IPS-20b (cell line): ENCODE data around the gene EFEMP1.

Source experiments
- H3K27ac ChIP-seq: one replicate; pipeline ENCODE4 v1.5.1; 2013; ENCODE audit warnings: low read length
- H3K27me3 ChIP-seq: 2 replicates; pipeline ENCODE4 v1.6.1; 2013; ENCODE audit warnings: mild to moderate bottlenecking, low read length, inconsistent platforms; ENCODE audit not compliant: insufficient read depth
- H3K36me3 ChIP-seq: 2 replicates; pipeline ENCODE4 v1.6.1; 2013; ENCODE audit warnings: low read depth, mild to moderate bottlenecking, inconsistent platforms, low read length, moderate library complexity; ENCODE audit not compliant: insufficient read depth
- H3K4me1 ChIP-seq: 2 replicates; pipeline ENCODE4 v1.6.1; 2013; ENCODE audit warnings: mild to moderate bottlenecking, control low read depth, inconsistent platforms, low read length, moderate library complexity; ENCODE audit not compliant: insufficient read depth
- H3K4me3 ChIP-seq: 2 replicates; pipeline ENCODE4 v1.5.1; 2013; ENCODE audit warnings: mild to moderate bottlenecking, low read length, inconsistent platforms
- H3K9ac ChIP-seq: 2 replicates; pipeline ENCODE4 v1.6.1; 2013; ENCODE audit warnings: low read depth, mild to moderate bottlenecking, inconsistent platforms, low read length, moderate library complexity
- H3K9me3 ChIP-seq: 2 replicates; pipeline ENCODE4 v1.6.1; 2013; ENCODE audit warnings: mild to moderate bottlenecking, low read depth, low read length, inconsistent platforms; ENCODE audit not compliant: insufficient read depth

EFEMP1 gene

DNA sequence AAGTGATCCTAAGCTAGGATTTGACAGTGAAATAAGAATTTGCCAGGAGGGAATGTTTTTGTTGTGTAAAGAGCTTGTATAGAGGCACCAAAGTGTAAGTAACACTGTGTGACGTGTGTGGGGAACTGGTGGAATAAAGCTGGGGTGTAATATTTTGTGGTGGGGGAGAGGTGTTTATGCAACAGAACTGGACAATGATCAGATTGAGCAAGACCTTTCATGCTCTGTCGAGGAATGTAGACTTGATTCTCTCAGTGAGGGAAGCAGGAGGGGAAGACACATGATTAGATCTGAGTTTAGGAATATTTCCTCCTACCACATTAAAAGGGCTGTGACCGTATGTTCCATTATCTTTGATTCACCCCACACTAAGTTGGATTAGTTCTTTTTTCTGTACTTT lies 43.6 kb downstream of the EFEMP1 start:
- H3K27me3 ChIP-seq, result no peaks in the 10 kb centered on the region
- no peak overlapping the region for H3K4me3 ChIP-seq
- no peaks in the 10 kb centered on the region; the same call in 1 of the 2 replicates for H3K4me1 ChIP-seq
- no peaks in the 10 kb centered on the region for H3K36me3 ChIP-seq
- no peaks in the 10 kb centered on the region for H3K9me3 ChIP-seq
- H3K27ac ChIP-seq, result no peak overlapping the region
- no peak overlapping the region for H3K9ac ChIP-seq

DNA sequence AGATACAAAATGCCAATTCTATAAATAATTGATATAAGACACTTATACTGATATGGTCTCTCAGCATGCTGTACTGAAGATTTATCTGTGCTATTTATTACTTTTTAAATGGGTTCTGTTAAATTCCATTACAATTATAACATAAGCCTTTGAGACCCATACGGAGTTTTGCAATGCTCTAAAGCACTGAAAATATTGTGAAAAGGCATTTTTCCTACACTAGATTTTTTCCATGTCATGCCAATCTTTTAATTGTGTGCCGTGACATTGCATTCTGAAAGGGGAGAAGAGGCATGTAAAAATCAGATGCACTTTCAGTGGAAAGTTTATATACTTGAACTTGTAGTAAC lies 46.5 kb downstream of the EFEMP1 start:
- Histone ChIP-seq H3K27me3 (no peaks in the 10 kb centered on the region), H3K9me3 (no peaks in the 10 kb centered on the region), H3K27ac (no peak overlapping the region), H3K4me3 (no peak overlapping the region), H3K36me3 (no peaks in the 10 kb centered on the region), H3K9ac (no peak overlapping the region), H3K4me1 (no peaks in the 10 kb centered on the region; the same call in 1 of the 2 replicates)

DNA sequence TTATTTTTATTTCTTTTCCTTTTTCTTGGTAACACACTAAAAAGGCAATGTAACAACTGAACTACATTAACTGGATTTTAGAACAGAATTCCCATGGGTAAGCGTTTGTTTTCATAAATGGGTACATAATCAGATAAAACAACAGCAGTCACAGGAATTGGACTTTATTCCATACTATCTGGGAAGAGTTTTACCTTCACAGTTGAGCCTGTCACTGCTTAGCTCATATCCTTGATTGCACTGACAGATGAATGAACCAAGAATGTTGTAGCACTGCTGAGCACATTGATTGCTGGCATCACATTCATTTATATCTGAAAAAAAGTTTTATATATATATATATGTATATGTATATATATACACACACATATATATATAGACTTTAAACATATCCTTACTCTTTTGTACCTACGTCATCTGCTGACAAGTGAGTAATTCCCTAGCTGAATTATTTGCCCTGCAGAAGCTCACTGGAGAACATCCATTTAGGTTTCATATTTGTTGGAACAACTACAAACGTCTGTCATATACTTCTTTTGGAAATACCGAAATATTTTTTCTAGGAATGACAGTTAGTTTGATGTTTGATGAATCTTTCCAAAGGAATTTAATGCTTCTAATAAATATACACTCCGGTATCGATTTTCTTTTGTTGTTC lies 47.0 kb downstream of the EFEMP1 start:
- no peaks in the 10 kb centered on the region; the same call in 1 of the 2 replicates for H3K4me1 ChIP-seq
- no peaks in the 10 kb centered on the region for H3K27me3 ChIP-seq
- no peak overlapping the region for H3K4me3 ChIP-seq
- H3K27ac ChIP-seq, result no peak overlapping the region
- H3K36me3 ChIP-seq, result no peaks in the 10 kb centered on the region
- H3K9me3 ChIP-seq, result no peaks in the 10 kb centered on the region
- H3K9ac ChIP-seq, result no peak overlapping the region

DNA sequence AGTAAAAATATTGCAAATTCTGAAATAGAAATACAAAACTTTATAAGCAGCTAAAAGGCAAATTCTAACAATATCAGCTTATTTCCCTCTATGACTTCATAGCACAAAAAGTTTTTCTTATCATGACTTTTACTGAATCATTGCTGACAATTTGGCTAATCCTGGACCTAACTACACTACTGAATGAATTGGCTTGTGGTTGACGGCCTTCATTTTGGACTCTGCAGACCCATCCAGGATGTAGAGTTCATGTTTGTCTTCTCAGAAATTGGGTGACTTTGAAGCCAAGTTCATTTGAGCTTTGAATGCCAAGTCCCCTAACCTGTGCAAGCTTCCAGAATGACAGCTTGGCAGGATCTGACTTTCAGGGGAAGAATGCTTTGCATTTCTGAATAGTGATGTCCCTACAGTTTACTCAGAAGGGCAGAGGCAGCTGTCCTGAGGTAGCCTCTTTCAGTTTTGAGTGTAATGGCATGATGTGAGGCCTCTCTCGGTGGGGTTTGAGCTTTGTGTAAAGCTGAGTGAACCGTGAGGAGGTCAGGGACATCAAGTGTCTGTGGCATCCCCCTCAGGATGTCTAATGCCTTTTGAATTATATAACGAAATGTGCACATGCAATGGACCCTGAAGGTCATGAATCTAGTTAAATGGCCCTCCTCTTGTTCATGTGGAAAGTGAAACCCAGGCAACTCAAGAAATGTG lies 48.0 kb downstream of the EFEMP1 start:
- no peak overlapping the region for H3K9ac ChIP-seq
- H3K27ac ChIP-seq, result no peak overlapping the region
- no peaks in the 10 kb centered on the region for H3K27me3 ChIP-seq
- no peaks in the 10 kb centered on the region for H3K9me3 ChIP-seq
- no peaks in the 10 kb centered on the region; the same call in 1 of the 2 replicates for H3K4me1 ChIP-seq
- no peak overlapping the region for H3K4me3 ChIP-seq
- H3K36me3 ChIP-seq, result no peaks in the 10 kb centered on the region

DNA sequence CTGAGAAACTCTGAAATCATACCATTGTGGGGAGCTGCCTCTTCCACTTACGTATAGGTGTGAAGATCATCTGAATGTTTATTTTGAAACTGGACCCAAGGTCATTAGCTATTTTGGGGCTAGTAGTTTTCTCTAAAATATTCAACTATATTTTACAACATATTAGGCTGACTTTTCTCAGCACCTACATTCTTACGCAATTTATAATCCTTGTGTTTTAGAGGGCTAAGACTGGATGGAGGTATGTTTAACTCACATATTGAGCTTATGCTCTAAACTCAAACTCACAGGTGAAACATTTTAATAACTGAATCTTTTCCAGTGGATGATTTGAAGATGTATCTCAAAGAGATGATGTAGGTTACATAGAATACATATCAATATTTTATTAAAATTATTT lies 49.2 kb downstream of the EFEMP1 start:
- H3K36me3 ChIP-seq, result no peaks in the 10 kb centered on the region
- no peak overlapping the region for H3K27ac ChIP-seq
- no peak overlapping the region for H3K9ac ChIP-seq
- no peaks in the 10 kb centered on the region for H3K9me3 ChIP-seq
- H3K4me3 ChIP-seq, result no peak overlapping the region
- H3K27me3 ChIP-seq, result no peaks in the 10 kb centered on the region
- no peaks in the 10 kb centered on the region; the same call in 1 of the 2 replicates for H3K4me1 ChIP-seq

DNA sequence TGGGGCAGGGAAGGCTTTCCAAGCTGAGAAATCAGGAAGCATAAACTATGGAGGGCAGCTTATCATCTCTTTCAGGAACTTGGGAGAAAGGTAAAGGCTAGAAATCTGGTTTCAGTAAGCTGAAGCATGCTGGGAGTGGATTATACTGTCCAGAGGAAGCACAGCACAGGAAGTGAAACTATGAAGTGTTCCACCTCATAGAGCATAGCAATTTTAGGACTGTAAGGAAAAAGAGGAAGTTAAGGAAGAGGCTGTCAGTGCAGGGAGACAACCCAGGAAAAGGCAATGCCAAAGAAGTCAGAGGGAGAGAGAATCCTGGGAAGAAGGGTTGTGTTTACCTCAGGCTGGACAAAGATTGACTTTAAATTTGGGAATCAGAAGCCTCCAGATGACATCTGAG lies 51.9 kb downstream of the EFEMP1 start:
- Histone ChIP-seq H3K9ac (no peak overlapping the region), H3K27ac (no peak overlapping the region), H3K4me1 (no peaks in the 10 kb centered on the region; the same call in 1 of the 2 replicates), H3K9me3 (no peaks in the 10 kb centered on the region), H3K4me3 (no peak overlapping the region), H3K36me3 (no peaks in the 10 kb centered on the region), H3K27me3 (no peaks in the 10 kb centered on the region)

DNA sequence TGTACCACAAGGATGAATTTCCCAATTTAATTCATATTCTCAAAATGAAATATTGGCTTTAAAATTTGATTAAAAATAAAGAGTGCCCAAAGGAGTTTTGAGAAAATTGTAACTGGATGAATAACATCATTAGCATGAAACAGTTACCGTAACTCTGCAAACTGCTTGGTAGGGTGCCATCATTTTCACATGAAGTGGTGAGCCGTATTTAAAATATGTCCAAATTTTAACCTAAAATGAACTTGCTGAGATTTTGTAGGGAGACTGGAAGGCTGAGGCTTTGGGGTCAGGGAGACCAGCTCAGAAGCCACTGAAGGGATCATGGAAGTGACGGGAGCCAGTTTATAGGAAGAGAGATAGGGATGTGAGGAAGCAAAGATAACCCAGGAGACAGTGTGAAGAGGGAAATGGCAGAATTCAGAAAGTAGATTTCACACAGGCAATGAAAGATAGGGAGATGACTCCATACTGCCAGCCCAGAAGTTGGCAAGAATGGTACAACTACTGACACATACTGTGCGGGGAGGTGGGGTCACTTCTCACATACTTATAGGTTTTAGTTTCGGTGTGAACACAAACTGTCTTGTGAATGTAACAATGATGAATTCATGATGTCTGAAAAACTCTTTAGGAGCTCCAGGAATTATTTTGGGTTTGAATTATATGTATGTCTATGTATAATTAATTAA lies 53.8 kb downstream of the EFEMP1 start:
- H3K4me3 ChIP-seq, result no peak overlapping the region
- no peak overlapping the region for H3K9ac ChIP-seq
- no peak overlapping the region for H3K27ac ChIP-seq
- no peaks in the 10 kb centered on the region for H3K36me3 ChIP-seq
- H3K9me3 ChIP-seq, result no peaks in the 10 kb centered on the region
- H3K27me3 ChIP-seq, result no peaks in the 10 kb centered on the region
- no peaks in the 10 kb centered on the region for H3K4me1 ChIP-seq

DNA sequence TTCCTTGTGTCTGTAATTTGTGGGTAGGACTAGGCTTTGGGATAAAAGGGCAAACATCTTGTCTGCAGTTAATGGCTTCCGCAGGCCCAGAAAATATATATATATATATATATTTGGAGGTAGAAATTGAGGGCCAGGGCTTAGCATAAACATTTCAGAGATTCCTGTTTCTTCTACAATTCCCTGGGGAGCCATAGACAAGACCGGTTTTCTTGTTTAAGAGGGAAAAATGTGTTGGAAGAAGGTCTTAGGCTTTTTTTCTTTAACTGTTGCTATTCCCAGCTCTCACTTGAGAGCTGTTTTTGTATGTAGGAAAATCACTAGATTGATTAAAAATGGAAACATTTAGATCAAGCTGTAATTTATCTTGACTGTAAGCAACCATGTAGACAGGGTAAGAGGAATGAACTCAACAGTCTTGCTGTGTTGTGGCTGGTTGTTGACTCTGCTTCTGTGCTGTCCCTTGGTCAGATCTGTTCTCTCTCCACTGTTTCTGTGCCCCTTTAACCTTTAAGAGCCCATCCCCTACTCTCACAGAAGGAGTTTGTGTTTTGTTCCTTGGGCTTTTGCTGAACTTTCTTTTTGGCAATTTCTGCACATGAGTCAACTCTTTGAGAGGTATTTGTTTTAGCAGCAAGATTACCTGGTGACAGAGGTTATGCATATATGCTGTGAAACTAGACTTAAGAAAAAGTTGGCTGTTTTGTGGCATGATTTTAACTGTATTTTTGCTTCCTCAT lies 58.3 kb downstream of the EFEMP1 start:
- Histone ChIP-seq H3K9me3 (no peaks in the 10 kb centered on the region), H3K27me3 (no peaks in the 10 kb centered on the region), H3K36me3 (no peaks in the 10 kb centered on the region), H3K9ac (no peak overlapping the region), H3K27ac (no peak overlapping the region), H3K4me1 (no peaks in the 10 kb centered on the region), H3K4me3 (no peak overlapping the region)

DNA sequence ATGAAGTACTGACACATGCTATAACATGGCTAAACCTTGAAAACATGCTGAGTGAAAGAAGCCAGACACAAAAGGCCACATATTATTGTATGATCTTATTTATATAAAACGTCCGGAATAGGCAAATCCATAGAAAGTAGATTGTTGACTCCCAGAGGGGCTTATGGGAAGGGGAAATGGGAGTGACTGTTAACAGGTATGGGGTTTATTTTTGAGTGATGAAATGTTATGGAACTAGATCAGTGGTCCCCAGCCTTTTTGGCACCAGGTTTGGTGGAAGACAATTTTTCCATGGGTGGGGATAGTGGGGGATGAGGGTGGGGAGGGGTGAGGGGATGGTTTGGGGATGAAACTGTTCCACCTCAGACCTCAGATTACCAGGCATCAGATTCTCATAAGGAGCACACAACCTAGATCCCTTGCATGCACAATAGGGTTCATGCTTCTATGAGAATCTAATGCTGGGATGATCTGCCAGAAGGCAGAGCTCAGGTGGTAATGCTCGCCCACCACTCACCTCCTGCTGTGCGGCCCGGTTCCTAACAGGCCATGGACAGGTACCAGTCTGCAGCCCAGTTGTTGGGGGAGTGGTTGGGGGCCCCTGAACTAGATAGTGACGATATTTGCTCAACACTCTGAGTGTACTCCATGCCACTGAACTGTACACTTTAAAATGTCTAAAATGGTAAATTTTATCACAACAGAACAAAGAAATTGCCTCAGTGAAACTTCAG lies 59.1 kb downstream of the EFEMP1 start:
- Histone ChIP-seq H3K4me1 (no peaks in the 10 kb centered on the region), H3K4me3 (no peak overlapping the region), H3K36me3 (no peaks in the 10 kb centered on the region), H3K27me3 (no peaks in the 10 kb centered on the region), H3K27ac (no peak overlapping the region), H3K9me3 (no peaks in the 10 kb centered on the region), H3K9ac (no peak overlapping the region)

DNA sequence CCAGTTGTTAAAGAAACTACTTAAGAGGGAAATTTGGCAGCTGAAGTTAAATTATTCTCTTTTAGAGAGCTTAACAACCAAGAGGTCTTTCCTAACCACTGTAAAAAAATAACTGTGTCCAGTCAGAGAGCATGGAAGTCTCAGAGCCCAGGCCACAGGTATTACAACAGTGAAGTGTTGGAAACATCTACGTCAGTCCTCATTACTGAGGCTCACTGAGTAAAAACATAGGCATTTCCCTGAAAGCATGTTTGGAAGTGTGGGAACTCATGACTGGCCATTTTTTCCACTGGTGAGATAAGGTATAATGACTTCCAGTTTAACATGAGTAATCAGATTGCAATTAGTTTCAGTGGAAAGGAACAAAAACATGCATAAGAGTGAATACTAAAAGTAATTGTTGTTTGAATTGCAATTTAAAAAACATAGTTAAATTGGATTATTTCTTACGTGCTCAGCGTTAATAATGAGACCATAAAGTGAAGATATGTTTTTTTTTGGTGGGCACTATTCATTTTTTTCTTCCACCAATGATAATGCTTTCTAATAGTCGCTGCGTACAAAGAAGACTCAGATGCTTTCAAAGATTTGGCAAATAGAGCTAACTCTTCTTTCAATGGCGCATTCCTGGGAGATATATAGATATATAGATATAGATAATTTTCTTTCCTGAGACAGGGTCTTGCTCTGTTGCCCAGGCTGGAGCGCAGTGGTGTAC lies 60.8 kb downstream of the EFEMP1 start:
- no peak overlapping the region for H3K27ac ChIP-seq
- H3K4me3 ChIP-seq, result no peak overlapping the region
- no peak overlapping the region for H3K9ac ChIP-seq
- H3K4me1 ChIP-seq, result no peaks in the 10 kb centered on the region
- H3K36me3 ChIP-seq, result no peaks in the 10 kb centered on the region
- H3K9me3 ChIP-seq, result no peaks in the 10 kb centered on the region
- H3K27me3 ChIP-seq, result no peaks in the 10 kb centered on the region

DNA sequence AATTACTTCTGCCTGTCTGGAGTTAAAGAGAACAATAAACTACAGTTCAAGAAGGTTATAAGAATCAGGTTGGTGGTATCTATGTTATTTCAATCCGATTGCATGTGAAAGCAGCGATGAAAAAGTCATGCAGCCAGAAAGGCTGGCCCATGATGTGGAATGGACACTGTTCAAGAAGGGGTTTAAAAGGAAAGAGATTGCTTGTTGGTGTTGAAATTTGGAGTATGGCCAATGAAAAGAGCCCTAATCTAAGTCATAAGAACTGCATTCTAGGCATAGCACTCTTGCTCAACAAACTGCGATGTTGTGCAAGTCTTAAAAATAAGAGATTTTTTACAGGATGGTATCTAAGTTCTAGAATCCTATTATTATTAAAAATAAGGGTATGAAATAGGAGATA lies 61.3 kb downstream of the EFEMP1 start:
- no peaks in the 10 kb centered on the region for H3K36me3 ChIP-seq
- H3K4me3 ChIP-seq, result no peak overlapping the region
- H3K27me3 ChIP-seq, result no peaks in the 10 kb centered on the region
- no peaks in the 10 kb centered on the region for H3K4me1 ChIP-seq
- no peak overlapping the region for H3K9ac ChIP-seq
- H3K27ac ChIP-seq, result no peak overlapping the region
- H3K9me3 ChIP-seq, result no peaks in the 10 kb centered on the region
